ENCODE measurements around the gene CDK11A.

The CDK11A gene

DNA sequence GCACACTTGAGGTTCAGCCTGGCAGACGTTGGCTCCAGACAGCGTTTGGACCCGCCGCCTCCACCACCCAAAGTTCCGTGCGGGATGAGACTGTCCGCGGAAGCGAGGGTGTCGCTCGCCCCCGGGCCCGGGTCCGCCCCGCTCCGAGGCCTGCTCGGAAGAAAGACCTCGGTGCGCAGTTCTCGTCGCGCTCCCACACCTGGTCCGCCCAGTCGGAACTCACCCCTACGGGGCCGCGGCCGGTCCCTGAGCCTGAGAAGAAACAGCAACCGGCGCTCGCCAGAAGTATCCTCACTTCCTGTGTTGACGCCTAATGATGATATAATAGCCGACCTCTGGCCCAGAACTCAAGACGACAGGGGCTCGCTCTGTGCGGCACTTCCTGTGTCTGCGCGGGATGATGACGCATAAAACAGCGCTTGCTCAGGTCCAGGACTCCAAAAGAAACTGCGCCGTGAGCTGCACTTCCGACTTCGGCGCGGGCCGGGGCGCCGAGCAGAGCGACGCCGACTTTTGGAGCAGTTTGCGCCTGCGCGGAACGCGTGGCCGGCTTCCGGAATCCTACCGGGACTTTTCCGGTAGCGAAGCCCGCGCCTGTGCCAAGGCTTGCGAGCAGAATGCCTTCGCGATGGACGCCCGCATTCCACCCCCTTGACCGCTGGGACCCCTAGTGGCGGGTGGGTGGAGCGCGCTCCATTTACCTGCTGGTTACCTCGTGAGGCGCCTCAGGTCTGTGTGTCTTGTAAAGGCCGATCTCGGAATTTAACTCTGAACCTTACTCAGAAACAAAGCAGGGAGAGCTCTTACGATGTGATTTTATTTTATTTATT, at the start of gene CDK11A:
Gene CDK11A (minus strand): TSS at position 323 of the 830 bp plus-strand sequence. CDS start 1,539 bp downstream, outside the sequence.
- peak; percentile 89 for DNase-seq

- no peak for DNase-seq
Measured at GRCh38 chr1:1773874-1774273, 49.7 kb upstream of the CDK11A start.

- no peak for DNase-seq
Measured at GRCh38 chr1:1771096-1771495, 46.9 kb upstream of the CDK11A start.

GRCh38 chr1:1770102-1770501, 45.9 kb upstream of the CDK11A start:
- DNase-seq: no peak

DNA sequence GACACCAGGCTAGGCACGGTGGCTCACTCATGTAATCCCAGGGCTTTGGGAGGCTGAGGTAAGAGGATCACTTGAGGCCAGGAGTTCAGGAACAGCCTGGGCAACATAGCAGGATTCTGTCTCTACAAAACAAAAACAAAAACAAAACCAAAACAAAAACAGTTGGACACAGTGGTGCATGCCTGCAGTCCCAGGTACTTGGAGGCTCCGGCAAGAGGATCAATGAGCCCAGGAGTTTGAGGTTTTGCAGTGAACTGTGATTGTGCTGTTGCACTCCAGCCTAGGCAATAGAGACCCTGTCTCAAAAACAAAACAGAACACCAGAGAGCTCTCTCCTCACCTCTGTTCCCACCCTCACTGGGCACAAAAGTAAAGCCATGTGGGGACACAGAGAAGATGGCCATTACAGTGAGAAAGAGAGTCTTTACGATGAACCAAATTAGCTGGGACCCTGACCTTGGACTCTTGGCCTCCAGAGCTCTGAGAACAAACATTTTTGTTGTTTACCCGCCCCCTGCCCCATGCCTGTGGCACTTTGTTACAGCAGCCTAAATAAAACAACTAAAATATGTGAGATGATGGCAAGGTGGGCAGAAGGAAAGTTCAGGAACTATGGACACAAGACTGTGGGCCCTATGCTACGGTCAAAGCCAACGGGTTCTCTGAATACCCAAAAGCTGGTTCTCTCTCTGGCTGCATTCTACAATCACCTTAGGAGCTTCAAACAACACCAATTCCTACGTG, 44.3 kb upstream of the CDK11A start:
- no peak for DNase-seq

GRCh38 chr1:1764876-1765470, 40.8 kb upstream of the CDK11A start:
- no peak for DNase-seq

GRCh38 chr1:1763657-1764621, 39.8 kb upstream of the CDK11A start:
- no peak for DNase-seq

- no peak for DNase-seq
Measured at GRCh38 chr1:1761504-1762376, 37.6 kb upstream of the CDK11A start.

DNA sequence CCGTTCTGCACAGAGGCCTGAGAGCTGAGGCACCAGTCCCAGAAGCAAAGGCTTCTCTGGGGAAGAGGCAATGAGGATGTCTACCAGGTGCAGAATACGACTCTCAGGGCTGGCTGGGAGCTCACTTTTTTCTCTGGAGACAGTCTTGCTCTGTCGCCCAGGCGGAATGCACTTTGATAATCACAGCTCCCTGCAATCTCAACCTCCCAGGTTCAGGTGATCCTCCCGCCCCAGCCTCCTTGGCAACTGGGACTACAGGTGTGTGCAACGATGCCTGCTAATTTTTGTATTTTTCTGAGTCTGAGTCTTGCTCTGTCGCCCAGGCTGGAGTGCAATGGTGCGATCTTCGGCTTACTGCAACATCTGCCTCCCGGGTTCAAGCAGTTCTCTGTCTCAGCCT, 36.6 kb upstream of the CDK11A start:
- DNase-seq: no peak

- no peak for DNase-seq
Measured at GRCh38 chr1:1760345-1760650, 36.1 kb upstream of the CDK11A start.

- no peak for DNase-seq
Measured at GRCh38 chr1:1759456-1760344, 35.5 kb upstream of the CDK11A start.

DNA sequence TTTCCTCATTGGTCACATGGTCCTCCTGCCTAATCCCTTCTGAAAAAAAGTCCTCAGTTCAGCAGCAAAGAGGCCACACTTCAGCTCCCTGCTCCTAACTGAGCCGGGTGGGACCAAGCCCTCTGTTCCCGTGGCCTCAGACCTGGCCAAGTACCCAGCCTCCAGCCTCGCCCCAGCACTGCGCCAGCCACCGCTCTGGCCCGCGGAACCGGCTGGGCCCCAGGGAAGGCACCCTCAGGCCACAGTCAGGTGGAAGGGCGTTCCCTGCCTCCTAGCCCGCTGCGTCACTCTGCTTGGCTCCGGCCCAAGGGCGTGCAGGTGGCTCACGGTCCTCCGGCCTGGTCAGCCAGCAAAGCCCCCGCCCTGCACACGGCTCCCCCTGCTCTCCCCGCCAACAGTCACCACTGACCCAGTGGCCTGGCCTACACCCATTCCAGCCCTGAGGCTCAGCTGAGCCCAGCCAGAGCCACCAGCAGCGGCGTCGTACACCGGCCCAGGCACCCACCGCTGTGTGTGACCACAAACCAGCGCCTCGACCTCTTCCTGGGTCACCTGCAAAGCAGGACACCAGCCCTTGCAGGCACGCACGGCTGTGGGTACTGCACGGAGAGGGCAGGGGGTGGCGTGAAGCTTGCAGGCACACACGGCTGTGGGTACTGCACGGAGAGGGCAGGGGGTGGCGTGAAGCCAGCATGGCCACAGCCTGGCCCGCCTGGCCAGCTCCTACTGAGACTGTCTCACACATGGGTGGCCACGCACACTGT, 34.7 kb upstream of the CDK11A start:
- DNase-seq: no peak

GRCh38 chr1:1758059-1758621, 34.0 kb upstream of the CDK11A start:
- no peak for DNase-seq

DNA sequence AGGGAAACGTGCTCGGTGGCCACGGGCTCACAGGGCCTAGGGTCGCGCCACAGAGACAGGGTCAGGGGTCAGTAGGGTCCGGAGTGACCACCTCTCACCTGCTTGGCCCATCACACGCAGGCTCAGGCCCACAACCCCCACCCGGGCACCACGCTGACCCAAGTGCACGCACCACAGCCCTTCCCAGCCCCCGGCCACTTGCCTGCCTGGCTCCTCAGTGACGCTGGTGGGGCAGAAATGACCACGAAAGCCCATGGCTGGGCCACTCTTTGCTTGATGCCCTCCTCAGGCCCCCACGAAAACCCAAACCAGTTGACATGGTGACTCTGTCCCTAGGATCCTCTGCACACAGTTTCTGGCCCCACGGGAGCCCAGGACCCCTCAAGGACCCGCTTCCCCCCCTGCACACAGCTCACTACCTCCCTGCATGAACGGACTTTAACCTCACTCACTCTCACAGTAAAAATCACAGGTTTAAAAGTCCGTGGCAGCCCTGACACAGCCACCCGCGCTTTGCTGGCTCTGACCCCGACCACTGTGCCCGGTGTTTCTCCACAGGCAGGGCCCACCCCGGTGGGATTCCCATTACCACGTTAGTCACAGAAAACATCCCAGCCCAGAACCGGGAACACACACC, 33.4 kb upstream of the CDK11A start:
- DNase-seq: no peak

- DNase-seq: no peak
Measured at GRCh38 chr1:1756661-1757421, 32.7 kb upstream of the CDK11A start.

- DNase-seq: no peak
Measured at GRCh38 chr1:1755852-1756251, 31.7 kb upstream of the CDK11A start.

- no peak for DNase-seq
Measured at GRCh38 chr1:1755426-1755825, 31.3 kb upstream of the CDK11A start.

Measured in NCI-H2081 treated with DMSO at 0.1 percent for 48 hours (cell line).